NT2/D1 (cell line): ENCODE data around the gene HOOK2.

Source experiments
- DNase-seq: peaks from one replicate; pipeline ENCODE4 v3.0.0-alpha.2; 2011; ENCODE audit warnings: low read depth, low spot score
- H3K27me3 ChIP-seq: 2 replicates; pipeline ENCODE4 v1.6.0; 2011; ENCODE audit warnings: mild to moderate bottlenecking; ENCODE audit not compliant: insufficient read length, insufficient read depth
- H3K36me3 ChIP-seq: 2 replicates; pipeline ENCODE4 v1.6.1; 2011; ENCODE audit warnings: mild to moderate bottlenecking, low read length, mixed read lengths; ENCODE audit not compliant: insufficient read depth, insufficient read length
- H3K4me1 ChIP-seq: 2 replicates; pipeline ENCODE4 v1.5.1; 2011; ENCODE audit not compliant: insufficient read depth, insufficient read length
- H3K4me3 ChIP-seq: 2 replicates; pipeline ENCODE4 v1.5.1; 2011; ENCODE audit warnings: low read depth; ENCODE audit not compliant: insufficient read length
- H3K9ac ChIP-seq: 2 replicates; pipeline ENCODE4 v1.6.0; 2011; ENCODE audit warnings: low read depth; ENCODE audit not compliant: insufficient read length
- H3K9me3 ChIP-seq: 2 replicates; pipeline ENCODE4 v1.5.1; 2011; ENCODE audit warnings: mild to moderate bottlenecking, low read length; ENCODE audit not compliant: insufficient read depth
- SUZ12 ChIP-seq: IDR thresholded peaks from 2 replicates; pipeline ENCODE4 v1.6.1; 2011; ENCODE audit not compliant: insufficient read length, insufficient read depth; ENCODE audit errors: extremely low read depth
- YY1 ChIP-seq: IDR thresholded peaks from 2 replicates; pipeline ENCODE4 v1.6.1; 2011; ENCODE audit not compliant: insufficient read length, insufficient read depth
- ZNF274 ChIP-seq: IDR thresholded peaks from 2 replicates; pipeline ENCODE4 v1.6.1; 2011; ENCODE audit warnings: mild to moderate bottlenecking, low read depth, low read length

HOOK2 gene

GRCh38 chr19:12754465-12755196 is 20.7 kb downstream of the HOOK2 start:
- no peaks in the 10 kb centered on the region for H3K36me3 ChIP-seq
- peaks cover 6% of the 10 kb centered on the region; the same call in 1 of the 2 replicates for H3K9me3 ChIP-seq
- H3K4me3 ChIP-seq, result no peak overlapping the region
- peaks cover 4% of the 10 kb centered on the region for H3K4me1 ChIP-seq
- no peaks in the 10 kb centered on the region for H3K27me3 ChIP-seq
- no peak overlapping the region for H3K9ac ChIP-seq
- TF ChIP-seq SUZ12 (no peak), ZNF274 (no peak), YY1 (no peak)
- DNase-seq, result no peak

GRCh38 chr19:12752056-12752781 is 23.1 kb downstream of the HOOK2 start:
- no peak for DNase-seq
- H3K4me1 ChIP-seq, result no peaks in the 10 kb centered on the region
- peaks cover 6% of the 10 kb centered on the region; the same call in 1 of the 2 replicates for H3K9me3 ChIP-seq
- H3K4me3 ChIP-seq, result no peak overlapping the region
- H3K27me3 ChIP-seq, result no peaks in the 10 kb centered on the region
- TF ChIP-seq ZNF274 (no peak), SUZ12 (no peak), YY1 (no peak)
- H3K9ac ChIP-seq, result no peak overlapping the region
- peaks cover 16% of the 10 kb centered on the region for H3K36me3 ChIP-seq

- TF ChIP-seq ZNF274 (no peak), YY1 (no peak)
- H3K36me3 ChIP-seq, result peaks cover 20% of the 10 kb centered on the region
- peaks cover 6% of the 10 kb centered on the region; the same call in 1 of the 2 replicates for H3K9me3 ChIP-seq
- H3K27me3 ChIP-seq, result no peaks in the 10 kb centered on the region
- DNase-seq, result no peak
- H3K4me1 ChIP-seq, result peaks cover 2% of the 10 kb centered on the region
- no peak within 1 kb of the TSS for H3K4me3 ChIP-seq
- no peak within 1 kb of the TSS for H3K9ac ChIP-seq
These were observed 23.7 kb downstream of the HOOK2 start, which contains the start of gene BEST2 for GRCh38 chr19:12751635-12752034. TSS of gene BEST2 (plus strand) at chr19:12751791. CDS start at chr19:12752593, 802 bp downstream.

- Histone ChIP-seq H3K36me3 (peaks cover 28% of the 10 kb centered on the region), H3K9me3 (peaks cover 6% of the 10 kb centered on the region; the same call in 1 of the 2 replicates), H3K27me3 (no peaks in the 10 kb centered on the region), H3K4me1 (peaks cover 2% of the 10 kb centered on the region), H3K4me3 (no peak overlapping the region), H3K9ac (no peak overlapping the region)
- DNase-seq, result no peak
- TF ChIP-seq YY1, result no peak
- no peak for TF ChIP-seq SUZ12
- no peak for TF ChIP-seq ZNF274
These were observed 24.5 kb downstream of the HOOK2 start for GRCh38 chr19:12750851-12751250.

- Histone ChIP-seq H3K27me3 (no peaks in the 10 kb centered on the region), H3K36me3 (peaks cover 36% of the 10 kb centered on the region), H3K4me3 (no peak overlapping the region), H3K9me3 (peaks cover 6% of the 10 kb centered on the region; the same call in 1 of the 2 replicates), H3K4me1 (peaks cover 2% of the 10 kb centered on the region), H3K9ac (no peak overlapping the region)
- DNase-seq, result no peak
- TF ChIP-seq ZNF274, result no peak
- no peak for TF ChIP-seq YY1
- no peak for TF ChIP-seq SUZ12
These were observed 25.3 kb downstream of the HOOK2 start for GRCh38 chr19:12749938-12750521.

- Histone ChIP-seq H3K4me1 (peaks cover 2% of the 10 kb centered on the region), H3K27me3 (no peaks in the 10 kb centered on the region), H3K4me3 (no peak overlapping the region), H3K9ac (no peak overlapping the region), H3K36me3 (peaks cover 44% of the 10 kb centered on the region), H3K9me3 (peaks cover 6% of the 10 kb centered on the region; the same call in 1 of the 2 replicates)
- no peak for DNase-seq
- TF ChIP-seq SUZ12, result no peak
- TF ChIP-seq YY1, result no peak
- no peak for TF ChIP-seq ZNF274
These were observed 26.9 kb downstream of the HOOK2 start for GRCh38 chr19:12748489-12748888.
